DMS114 treated with DMSO at 0.1 percent for 48 hours (cell line): Measurements from ENCODE around the gene SPATA46.

Experiments used
- DNase-seq: peaks from one replicate; lab custom pipeline; 2025; ENCODE audit not compliant: unreplicated experiment; lab: John Stamatoyannopoulos, UW

SPATA46 gene

GRCh38 chr1:162375463-162375862 is 1.2 kb downstream of the SPATA46 start:
- no peak for DNase-seq

- no peak for DNase-seq
Observed at GRCh38 chr1:162374406-162374805, 2.2 kb downstream of the SPATA46 start.

GRCh38 chr1:162373541-162374260 is 3.0 kb downstream of the SPATA46 start:
- DNase-seq = no peak

- DNase-seq = no peak
Observed at GRCh38 chr1:162373072-162373427, 3.6 kb downstream of the SPATA46 start.

- DNase-seq = no peak
Observed at GRCh38 chr1:162372159-162373071, 4.2 kb downstream of the SPATA46 start.

- no peak for DNase-seq
Observed at GRCh38 chr1:162371611-162372010, 5.0 kb downstream of the SPATA46 start.

GRCh38 chr1:162370721-162371120 is 5.9 kb downstream of the SPATA46 start:
- DNase-seq = no peak

GRCh38 chr1:162370161-162370560 is 6.5 kb downstream of the SPATA46 start:
- no peak for DNase-seq

- DNase-seq = no peak
Observed at GRCh38 chr1:162369571-162369970, 7.1 kb downstream of the SPATA46 start.

GRCh38 chr1:162368451-162368850 is 8.2 kb downstream of the SPATA46 start:
- no peak for DNase-seq

- DNase-seq = no peak
Observed at GRCh38 chr1:162367772-162368171, 8.9 kb downstream of the SPATA46 start.

- DNase-seq = no peak
Observed at GRCh38 chr1:162367073-162367472, 9.6 kb downstream of the SPATA46 start.

- DNase-seq = no peak
Observed at GRCh38 chr1:162366671-162367070, 10.0 kb downstream of the SPATA46 start.

- DNase-seq = no peak
Observed at GRCh38 chr1:162366149-162366548, 10.5 kb downstream of the SPATA46 start.

GRCh38 chr1:162365284-162366020 is 11.2 kb downstream of the SPATA46 start:
- no peak for DNase-seq

GRCh38 chr1:162364498-162364897 is 12.2 kb downstream of the SPATA46 start:
- no peak for DNase-seq

GRCh38 chr1:162363823-162364222 is 12.8 kb downstream of the SPATA46 start:
- DNase-seq = no peak

- no peak for DNase-seq
Observed at GRCh38 chr1:162361349-162361748, 15.3 kb downstream of the SPATA46 start.

GRCh38 chr1:162360874-162361260 is 15.8 kb downstream of the SPATA46 start:
- no peak for DNase-seq

GRCh38 chr1:162360237-162360873 is 16.3 kb downstream of the SPATA46 start:
- DNase-seq = no peak
